C4-2B (cell line): Measurements from ENCODE around the gene SUGP1.

Experiments
- ZFX ChIP-seq: fragments of 450-650 bp; IDR thresholded peaks from 2 replicates; pipeline ENCODE4 v1.6.1; 2017
- TF ChIP-seq, protein P1 (sequence below): fragments of 450-650 bp; conservative IDR thresholded peaks from 2 replicates; pipeline ENCODE4 v1.5.1; 2017; ENCODE audit warnings: mild to moderate bottlenecking

- TF ChIP-seq, protein P1, sequence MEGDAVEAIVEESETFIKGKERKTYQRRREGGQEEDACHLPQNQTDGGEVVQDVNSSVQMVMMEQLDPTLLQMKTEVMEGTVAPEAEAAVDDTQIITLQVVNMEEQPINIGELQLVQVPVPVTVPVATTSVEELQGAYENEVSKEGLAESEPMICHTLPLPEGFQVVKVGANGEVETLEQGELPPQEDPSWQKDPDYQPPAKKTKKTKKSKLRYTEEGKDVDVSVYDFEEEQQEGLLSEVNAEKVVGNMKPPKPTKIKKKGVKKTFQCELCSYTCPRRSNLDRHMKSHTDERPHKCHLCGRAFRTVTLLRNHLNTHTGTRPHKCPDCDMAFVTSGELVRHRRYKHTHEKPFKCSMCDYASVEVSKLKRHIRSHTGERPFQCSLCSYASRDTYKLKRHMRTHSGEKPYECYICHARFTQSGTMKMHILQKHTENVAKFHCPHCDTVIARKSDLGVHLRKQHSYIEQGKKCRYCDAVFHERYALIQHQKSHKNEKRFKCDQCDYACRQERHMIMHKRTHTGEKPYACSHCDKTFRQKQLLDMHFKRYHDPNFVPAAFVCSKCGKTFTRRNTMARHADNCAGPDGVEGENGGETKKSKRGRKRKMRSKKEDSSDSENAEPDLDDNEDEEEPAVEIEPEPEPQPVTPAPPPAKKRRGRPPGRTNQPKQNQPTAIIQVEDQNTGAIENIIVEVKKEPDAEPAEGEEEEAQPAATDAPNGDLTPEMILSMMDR, result no peak
- no peak for TF ChIP-seq ZFX
Measured at GRCh38 chr19:19238126-19238894, 82.0 kb downstream of the SUGP1 start.
